ENCODE data around the gene TMEM167A.

Gene TMEM167A

DNA sequence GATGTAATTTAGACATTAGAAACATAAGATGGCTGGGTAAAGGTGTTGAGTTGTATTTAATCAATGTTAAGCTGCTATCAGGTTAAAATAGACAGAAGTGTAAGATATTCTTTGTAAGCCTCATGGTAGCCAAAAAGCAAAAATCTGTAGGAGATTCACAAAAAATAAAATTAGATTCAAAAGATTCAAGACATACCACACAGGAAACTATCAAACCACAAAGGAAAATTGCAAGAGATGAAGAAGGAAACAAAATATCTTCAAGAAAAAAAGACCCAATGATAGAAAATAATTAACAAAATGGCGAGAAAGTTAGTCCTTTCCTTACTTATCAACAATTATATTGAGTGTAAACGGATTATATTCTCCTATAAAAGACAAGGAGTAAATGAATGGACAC, 15.4 kb upstream of the TMEM167A start:
- TF ChIP-seq, protein P1, sequence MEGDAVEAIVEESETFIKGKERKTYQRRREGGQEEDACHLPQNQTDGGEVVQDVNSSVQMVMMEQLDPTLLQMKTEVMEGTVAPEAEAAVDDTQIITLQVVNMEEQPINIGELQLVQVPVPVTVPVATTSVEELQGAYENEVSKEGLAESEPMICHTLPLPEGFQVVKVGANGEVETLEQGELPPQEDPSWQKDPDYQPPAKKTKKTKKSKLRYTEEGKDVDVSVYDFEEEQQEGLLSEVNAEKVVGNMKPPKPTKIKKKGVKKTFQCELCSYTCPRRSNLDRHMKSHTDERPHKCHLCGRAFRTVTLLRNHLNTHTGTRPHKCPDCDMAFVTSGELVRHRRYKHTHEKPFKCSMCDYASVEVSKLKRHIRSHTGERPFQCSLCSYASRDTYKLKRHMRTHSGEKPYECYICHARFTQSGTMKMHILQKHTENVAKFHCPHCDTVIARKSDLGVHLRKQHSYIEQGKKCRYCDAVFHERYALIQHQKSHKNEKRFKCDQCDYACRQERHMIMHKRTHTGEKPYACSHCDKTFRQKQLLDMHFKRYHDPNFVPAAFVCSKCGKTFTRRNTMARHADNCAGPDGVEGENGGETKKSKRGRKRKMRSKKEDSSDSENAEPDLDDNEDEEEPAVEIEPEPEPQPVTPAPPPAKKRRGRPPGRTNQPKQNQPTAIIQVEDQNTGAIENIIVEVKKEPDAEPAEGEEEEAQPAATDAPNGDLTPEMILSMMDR (IDR thresholded peaks at IDR 0.05; ENCODE audit: poor library complexity, severe bottlenecking): no peak
- Histone ChIP-seq H3K9me3 (ENCODE audit: severe bottlenecking) (peaks cover 10% of the 10 kb centered on the region), H3K27ac (ENCODE audit: poor library complexity, severe bottlenecking) (no peak overlapping the region), H3K27me3 (ENCODE audit: insufficient read depth, poor library complexity, severe bottlenecking) (no peaks in the 10 kb centered on the region), H3K36me3 (ENCODE audit: low read depth) (no peaks in the 10 kb centered on the region), H3K4me1 (ENCODE audit: insufficient read depth, poor library complexity, severe bottlenecking) (peaks cover 21% of the 10 kb centered on the region), H3K4me3 (ENCODE audit: severe bottlenecking) (no peak overlapping the region)
- DNase-seq (ENCODE audit: low spot score) (no peak), ATAC-seq (ENCODE audit: low read depth) (no peak)

DNA sequence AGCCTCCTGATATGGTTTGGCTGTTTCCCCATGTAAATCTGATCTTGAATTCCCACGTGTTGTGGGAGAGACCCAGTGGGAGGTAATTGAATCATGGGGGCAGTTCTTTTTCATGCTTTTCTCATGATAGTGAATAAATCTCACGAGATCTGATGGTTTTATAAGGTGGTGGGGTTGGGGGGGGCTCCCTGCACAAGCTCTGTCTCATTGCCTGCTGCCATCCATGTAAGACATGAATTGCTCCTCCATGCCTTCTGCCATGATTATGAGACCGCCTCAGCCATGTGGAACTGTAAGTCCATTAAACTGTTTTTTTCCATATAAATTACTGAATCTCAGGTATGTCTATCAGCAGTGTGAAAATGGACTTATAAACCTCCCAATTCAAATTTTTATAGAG, 13.0 kb upstream of the TMEM167A start:
- Histone ChIP-seq H3K9me3 (ENCODE audit: severe bottlenecking) (peaks cover 10% of the 10 kb centered on the region), H3K4me1 (ENCODE audit: insufficient read depth, poor library complexity, severe bottlenecking) (no peaks in the 10 kb centered on the region), H3K36me3 (ENCODE audit: low read depth) (no peaks in the 10 kb centered on the region), H3K27me3 (ENCODE audit: insufficient read depth, poor library complexity, severe bottlenecking) (no peaks in the 10 kb centered on the region), H3K4me3 (ENCODE audit: severe bottlenecking) (no peak overlapping the region), H3K27ac (ENCODE audit: poor library complexity, severe bottlenecking) (no peak overlapping the region)
- TF ChIP-seq, protein P1 (IDR thresholded peaks at IDR 0.05; ENCODE audit: poor library complexity, severe bottlenecking): no peak
- DNase-seq (ENCODE audit: low spot score) (no peak), ATAC-seq (ENCODE audit: low read depth) (no peak)

DNA sequence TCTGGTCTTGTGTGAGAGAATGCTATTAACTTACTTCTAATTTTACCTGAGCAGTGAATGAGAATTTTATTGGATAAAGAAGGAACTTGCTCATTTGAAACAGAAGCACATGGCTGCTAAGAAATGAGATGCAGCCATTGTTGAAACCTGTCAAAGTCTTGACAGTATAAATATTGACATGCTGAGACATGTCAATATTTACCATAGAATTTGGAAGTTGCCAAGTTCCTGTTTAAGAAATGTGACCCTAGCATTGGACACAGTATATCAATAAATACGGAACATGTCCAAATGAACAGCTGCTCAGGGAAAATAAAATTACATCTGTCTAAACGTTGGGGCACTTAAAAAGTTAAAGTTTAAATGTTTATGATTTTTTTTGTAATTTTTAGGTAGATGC, 7.9 kb upstream of the TMEM167A start:
- no peak for ATAC-seq (ENCODE audit: low read depth)
- TF ChIP-seq, protein P1 (IDR thresholded peaks at IDR 0.05; ENCODE audit: poor library complexity, severe bottlenecking): no peak
- DNase-seq (ENCODE audit: low spot score): no peak
- Histone ChIP-seq H3K4me1 (ENCODE audit: insufficient read depth, poor library complexity, severe bottlenecking) (peaks cover 2% of the 10 kb centered on the region), H3K27me3 (ENCODE audit: insufficient read depth, poor library complexity, severe bottlenecking) (no peaks in the 10 kb centered on the region), H3K36me3 (ENCODE audit: low read depth) (no peaks in the 10 kb centered on the region), H3K27ac (ENCODE audit: poor library complexity, severe bottlenecking) (no peak overlapping the region), H3K9me3 (ENCODE audit: severe bottlenecking) (no peaks in the 10 kb centered on the region), H3K4me3 (ENCODE audit: severe bottlenecking) (no peak overlapping the region)

DNA sequence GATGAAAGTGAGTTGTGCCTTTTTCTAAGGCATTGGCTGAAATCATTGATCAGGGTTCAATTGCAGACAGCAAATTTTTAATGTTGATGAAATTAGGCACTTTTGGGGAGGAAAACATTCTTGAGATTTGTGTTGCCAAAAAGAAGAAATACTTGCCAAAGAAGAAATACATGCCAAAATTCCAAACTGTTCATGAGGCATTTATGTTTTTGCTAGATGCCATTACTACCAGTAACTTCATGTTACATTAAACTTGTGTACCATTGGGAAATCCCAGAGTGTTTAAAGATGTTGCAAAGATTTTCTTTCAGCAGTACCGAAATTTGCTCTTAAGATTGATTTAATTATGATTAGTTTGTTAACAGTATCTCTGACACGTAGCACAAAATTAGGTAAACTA, 7.1 kb upstream of the TMEM167A start:
- Histone ChIP-seq H3K4me3 (ENCODE audit: severe bottlenecking) (no peak overlapping the region), H3K9me3 (ENCODE audit: severe bottlenecking) (no peaks in the 10 kb centered on the region), H3K4me1 (ENCODE audit: insufficient read depth, poor library complexity, severe bottlenecking) (peaks cover 2% of the 10 kb centered on the region), H3K27me3 (ENCODE audit: insufficient read depth, poor library complexity, severe bottlenecking) (no peaks in the 10 kb centered on the region), H3K36me3 (ENCODE audit: low read depth) (no peaks in the 10 kb centered on the region), H3K27ac (ENCODE audit: poor library complexity, severe bottlenecking) (no peak overlapping the region)
- ATAC-seq (ENCODE audit: low read depth): no peak
- TF ChIP-seq, protein P1 (IDR thresholded peaks at IDR 0.05; ENCODE audit: poor library complexity, severe bottlenecking): no peak
- DNase-seq (ENCODE audit: low spot score): no peak

DNA sequence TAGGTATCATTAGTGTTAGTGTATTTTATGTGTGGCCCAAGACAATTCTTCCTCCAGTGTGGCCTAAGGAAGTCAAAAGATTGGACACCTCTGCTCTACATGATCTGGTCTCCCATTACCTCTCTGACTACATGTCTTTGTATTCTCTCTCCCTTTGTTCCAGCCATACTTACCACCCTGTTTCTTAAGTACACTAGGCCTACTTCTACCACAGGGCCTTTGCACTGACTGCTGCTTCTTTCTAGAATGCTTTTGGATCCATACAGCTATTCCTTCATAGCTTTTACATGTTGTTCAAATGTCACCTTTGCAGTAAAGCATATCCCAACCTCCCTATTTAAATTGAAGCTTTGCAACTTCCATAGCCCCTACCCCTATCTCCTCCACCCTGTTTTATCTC, 5.6 kb upstream of the TMEM167A start:
- Histone ChIP-seq H3K4me1 (ENCODE audit: insufficient read depth, poor library complexity, severe bottlenecking) (peaks cover 14% of the 10 kb centered on the region), H3K27ac (ENCODE audit: poor library complexity, severe bottlenecking) (no peak overlapping the region), H3K36me3 (ENCODE audit: low read depth) (no peaks in the 10 kb centered on the region), H3K27me3 (ENCODE audit: insufficient read depth, poor library complexity, severe bottlenecking) (no peaks in the 10 kb centered on the region), H3K4me3 (ENCODE audit: severe bottlenecking) (no peak overlapping the region), H3K9me3 (ENCODE audit: severe bottlenecking) (no peaks in the 10 kb centered on the region)
- TF ChIP-seq, protein P1 (IDR thresholded peaks at IDR 0.05; ENCODE audit: poor library complexity, severe bottlenecking): no peak
- ATAC-seq (ENCODE audit: low read depth): no peak
- no peak for DNase-seq (ENCODE audit: low spot score)
